ENCODE measurements around the gene SLC16A6. TPM values are rescaled to one million over a fixed set of nuclear protein-coding genes. Genes with fewer than 3 reads are reported as not detected.

SLC16A6 gene
- total RNA-seq, 1 donor from 2014 or later: 7.5 TPM

GRCh38 chr17:68322630-68323029, 31.7 kb upstream of the SLC16A6 start:
- no peaks in the 10 kb centered on the region for H3K27me3 ChIP-seq
- H3K9me3 ChIP-seq: no peaks in the 10 kb centered on the region
- no peak for TF ChIP-seq CTCF (IDR thresholded peaks at IDR 0.05)
- intact Hi-C loops (cut with DNase I): no loop called here
- H3K4me3 ChIP-seq: no peak overlapping the region
- ATAC-seq (no peak), DNase-seq (no peak)
- H3K4me1 ChIP-seq: no peaks in the 10 kb centered on the region
- no peak overlapping the region for H3K27ac ChIP-seq
- H3K36me3 ChIP-seq: no peaks in the 10 kb centered on the region

GRCh38 chr17:68321556-68321954, 30.6 kb upstream of the SLC16A6 start:
- no peak for TF ChIP-seq CTCF (IDR thresholded peaks at IDR 0.05)
- no peaks in the 10 kb centered on the region for H3K9me3 ChIP-seq
- no peak overlapping the region for H3K4me3 ChIP-seq
- ATAC-seq: no peak
- H3K36me3 ChIP-seq: no peaks in the 10 kb centered on the region
- no peak overlapping the region for H3K27ac ChIP-seq
- H3K4me1 ChIP-seq: no peaks in the 10 kb centered on the region
- no peaks in the 10 kb centered on the region for H3K27me3 ChIP-seq
- intact Hi-C loops (cut with DNase I): no loop called here
- DNase-seq: no peak

GRCh38 chr17:68320943-68321555, 30.1 kb upstream of the SLC16A6 start:
- Histone ChIP-seq H3K36me3 (no peaks in the 10 kb centered on the region), H3K27ac (no peak overlapping the region), H3K4me3 (no peak overlapping the region), H3K27me3 (no peaks in the 10 kb centered on the region), H3K9me3 (no peaks in the 10 kb centered on the region), H3K4me1 (no peaks in the 10 kb centered on the region)
- ATAC-seq: no peak
- no peak for TF ChIP-seq CTCF (IDR thresholded peaks at IDR 0.05)
- no peak for DNase-seq
- intact Hi-C loops (cut with DNase I): no loop called here

GRCh38 chr17:68320311-68320865, 29.5 kb upstream of the SLC16A6 start:
- Histone ChIP-seq H3K36me3 (no peaks in the 10 kb centered on the region), H3K4me1 (peaks cover 2% of the 10 kb centered on the region), H3K9me3 (no peaks in the 10 kb centered on the region), H3K27me3 (no peaks in the 10 kb centered on the region), H3K4me3 (no peak overlapping the region), H3K27ac (no peak overlapping the region)
- no peak for ATAC-seq
- no peak for TF ChIP-seq CTCF (IDR thresholded peaks at IDR 0.05)
- DNase-seq: no peak
- intact Hi-C loops (cut with DNase I): no loop called here

- TF ChIP-seq CTCF (IDR thresholded peaks at IDR 0.05): no peak
- H3K4me1 ChIP-seq: peaks cover 10% of the 10 kb centered on the region
- H3K27me3 ChIP-seq: no peaks in the 10 kb centered on the region
- no peaks in the 10 kb centered on the region for H3K36me3 ChIP-seq
- H3K4me3 ChIP-seq: no peak overlapping the region
- intact Hi-C loops (cut with DNase I): no loop called here
- peak; percentile 63 for ATAC-seq
- H3K9me3 ChIP-seq: no peaks in the 10 kb centered on the region
- DNase-seq: no peak
- H3K27ac ChIP-seq: no peak overlapping the region
Observed at GRCh38 chr17:68319410-68320162, 28.7 kb upstream of the SLC16A6 start.
